SKM-1 treated with dmso at 0.1 percent for 144 hours (cell line): ENCODE data around the gene TMEM223.
"Not testable (repeated sequence)": the region's sequence is repeated elsewhere in the genome, so short reads cannot be mapped to it uniquely, and the experiment has no call there.

Experiments used
- DNase-seq: peaks from one replicate; lab custom pipeline; 2025; ENCODE audit not compliant: unreplicated experiment; lab: John Stamatoyannopoulos, UW

The TMEM223 gene

DNA sequence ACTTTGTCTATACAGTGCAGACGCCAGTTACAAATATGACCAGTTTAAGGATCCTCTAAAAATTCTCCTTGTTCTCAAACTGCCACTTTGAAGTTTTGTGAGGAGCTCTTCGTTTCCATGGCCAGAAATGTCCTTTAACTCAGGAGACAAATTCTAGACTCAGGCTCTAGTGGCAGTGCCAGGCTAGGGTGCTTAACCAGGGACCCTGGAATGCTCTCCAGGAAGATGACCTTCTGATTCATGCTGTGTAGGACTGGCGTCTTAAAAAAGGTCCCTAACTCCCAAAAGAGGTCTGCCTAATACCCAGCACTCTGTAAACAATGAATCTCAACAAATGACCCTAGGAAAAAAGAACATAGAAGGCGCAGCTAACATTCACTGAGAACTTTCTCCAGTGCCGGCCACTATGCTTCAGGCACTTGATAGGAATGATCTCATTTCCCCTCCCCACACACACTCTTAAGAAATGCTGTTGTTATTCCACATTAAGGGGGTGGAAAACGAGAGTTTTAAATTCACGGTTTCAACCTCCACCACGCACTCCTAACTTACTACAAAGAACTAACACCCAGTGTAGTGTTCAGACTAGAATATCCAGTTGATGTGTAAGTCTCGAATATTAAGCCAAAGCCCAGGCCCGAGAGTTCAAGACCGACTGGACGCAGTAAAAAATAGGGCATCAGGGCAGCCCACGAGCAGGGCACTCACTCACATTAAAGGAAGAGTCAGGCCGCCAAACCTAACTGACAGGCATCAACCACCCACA, 12.7 kb upstream of the TMEM223 start:
- no peak for DNase-seq

GRCh38 chr11:62801071-62801470, 9.3 kb upstream of the TMEM223 start:
- no peak for DNase-seq

GRCh38 chr11:62799486-62799885, 7.7 kb upstream of the TMEM223 start:
- no peak for DNase-seq

GRCh38 chr11:62796281-62796680, 4.5 kb upstream of the TMEM223 start:
- DNase-seq, result no peak

- no peak for DNase-seq
These were observed 2.5 kb upstream of the TMEM223 start for GRCh38 chr11:62794201-62794775.

- no peak for DNase-seq
These were observed 383 bp upstream of the TMEM223 start for GRCh38 chr11:62792202-62792575.

DNA sequence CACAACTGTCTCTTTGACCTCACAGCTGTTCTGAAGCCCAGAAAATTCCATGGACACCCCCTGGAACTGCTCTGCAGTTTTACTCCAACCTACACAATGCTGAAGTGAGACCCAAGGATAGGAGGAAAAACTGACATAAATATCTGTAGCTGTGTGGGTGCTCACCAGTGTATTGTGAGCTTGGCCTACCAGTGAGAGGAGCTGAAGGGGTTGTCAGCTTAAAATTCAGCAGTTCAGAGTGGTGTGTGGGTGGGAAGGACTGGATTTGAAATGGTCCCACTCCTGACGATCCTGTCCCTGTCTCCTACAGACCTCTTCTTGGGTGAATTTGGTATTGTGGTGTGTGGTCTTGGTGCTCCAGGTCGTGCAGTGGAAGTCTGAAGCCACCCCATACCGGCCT, 2.2 kb downstream of the TMEM223 start:
- DNase-seq, result no peak

DNA sequence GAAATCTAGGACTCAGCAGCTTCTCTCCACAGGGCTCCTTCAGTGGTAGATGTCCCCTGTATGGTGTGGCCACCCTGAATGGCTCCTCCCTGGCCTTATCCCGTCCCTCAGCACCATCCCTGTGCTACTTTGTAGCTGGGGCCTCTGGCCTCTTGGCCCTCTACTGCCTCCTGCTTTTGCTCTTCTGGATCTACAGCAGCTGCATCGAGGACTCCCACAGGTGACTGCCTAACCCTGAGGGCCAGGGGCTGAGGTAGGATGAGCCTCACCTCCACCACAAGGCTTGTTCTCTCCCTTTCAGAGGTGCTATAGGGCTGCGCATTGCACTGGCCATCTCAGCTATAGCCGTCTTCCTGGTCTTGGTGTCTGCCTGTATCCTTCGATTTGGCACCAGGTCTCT, 2.8 kb downstream of the TMEM223 start:
- no peak for DNase-seq

GRCh38 chr11:62787005-62787759, 4.6 kb downstream of the TMEM223 start, which contains the start of gene TMEM179B:
Gene TMEM179B (plus strand): TSS chr11:62787402. CDS start chr11:62787432, 30 bp downstream.
- peak; percentile 94 for DNase-seq

DNA sequence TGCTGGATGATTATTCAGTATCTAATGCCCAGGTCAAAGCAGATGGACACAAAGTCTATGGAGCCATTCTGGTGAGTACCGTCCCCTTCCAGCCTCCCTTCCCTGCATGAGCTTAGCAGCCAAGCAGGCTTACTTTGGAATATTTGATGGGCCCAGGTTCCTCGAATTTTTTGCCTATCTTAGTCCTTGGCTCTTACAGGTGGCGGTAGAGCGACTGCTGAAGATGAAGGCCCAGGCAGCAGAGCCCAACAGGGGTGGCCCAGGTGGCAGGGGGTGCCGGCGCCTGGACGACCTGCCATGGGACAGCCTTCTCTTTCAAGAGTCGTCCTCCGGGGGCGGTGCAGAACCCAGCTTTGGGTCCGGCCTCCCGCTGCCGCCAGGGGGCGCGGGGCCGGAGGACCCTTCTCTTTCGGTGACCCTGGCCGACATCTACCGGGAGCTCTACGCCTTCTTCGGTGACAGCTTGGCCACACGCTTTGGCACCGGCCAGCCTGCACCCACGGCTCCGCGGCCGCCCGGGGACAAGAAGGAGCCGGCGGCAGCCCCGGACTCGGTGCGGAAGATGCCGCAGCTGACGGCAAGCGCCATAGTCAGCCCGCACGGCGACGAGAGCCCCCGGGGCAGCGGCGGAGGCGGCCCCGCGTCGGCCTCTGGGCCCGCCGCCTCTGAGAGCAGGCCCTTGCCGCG, 5.3 kb downstream of the TMEM223 start:
- DNase-seq, result peak; percentile 87

- no peak for DNase-seq
These were observed 9.1 kb downstream of the TMEM223 start for GRCh38 chr11:62782753-62783152.

DNA sequence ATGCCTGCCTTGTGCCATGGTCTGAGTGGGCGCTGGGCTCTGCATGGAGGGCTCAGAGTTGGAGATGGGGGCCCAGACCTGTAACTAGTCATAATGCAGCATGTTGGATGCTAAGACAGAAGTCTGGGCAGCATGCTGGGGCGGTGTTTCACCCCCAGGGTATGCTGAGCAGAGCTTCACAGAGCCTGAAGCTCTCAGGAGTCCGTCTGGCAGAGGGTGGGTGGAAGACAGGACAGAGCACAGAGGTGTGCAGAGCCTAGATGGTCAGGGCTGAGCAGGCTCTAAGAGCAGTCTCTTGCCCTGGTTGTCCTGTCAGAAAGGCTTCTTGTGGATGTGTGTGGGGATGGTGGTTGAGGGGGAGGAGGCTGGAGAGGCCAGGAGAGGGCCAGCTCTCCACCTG, 13.4 kb downstream of the TMEM223 start:
- DNase-seq, result no peak

GRCh38 chr11:62777389-62777788, 14.4 kb downstream of the TMEM223 start:
- no peak for DNase-seq

GRCh38 chr11:62775646-62776045, 16.2 kb downstream of the TMEM223 start:
- no peak for DNase-seq

GRCh38 chr11:62774407-62774806, 17.4 kb downstream of the TMEM223 start:
- no peak for DNase-seq

DNA sequence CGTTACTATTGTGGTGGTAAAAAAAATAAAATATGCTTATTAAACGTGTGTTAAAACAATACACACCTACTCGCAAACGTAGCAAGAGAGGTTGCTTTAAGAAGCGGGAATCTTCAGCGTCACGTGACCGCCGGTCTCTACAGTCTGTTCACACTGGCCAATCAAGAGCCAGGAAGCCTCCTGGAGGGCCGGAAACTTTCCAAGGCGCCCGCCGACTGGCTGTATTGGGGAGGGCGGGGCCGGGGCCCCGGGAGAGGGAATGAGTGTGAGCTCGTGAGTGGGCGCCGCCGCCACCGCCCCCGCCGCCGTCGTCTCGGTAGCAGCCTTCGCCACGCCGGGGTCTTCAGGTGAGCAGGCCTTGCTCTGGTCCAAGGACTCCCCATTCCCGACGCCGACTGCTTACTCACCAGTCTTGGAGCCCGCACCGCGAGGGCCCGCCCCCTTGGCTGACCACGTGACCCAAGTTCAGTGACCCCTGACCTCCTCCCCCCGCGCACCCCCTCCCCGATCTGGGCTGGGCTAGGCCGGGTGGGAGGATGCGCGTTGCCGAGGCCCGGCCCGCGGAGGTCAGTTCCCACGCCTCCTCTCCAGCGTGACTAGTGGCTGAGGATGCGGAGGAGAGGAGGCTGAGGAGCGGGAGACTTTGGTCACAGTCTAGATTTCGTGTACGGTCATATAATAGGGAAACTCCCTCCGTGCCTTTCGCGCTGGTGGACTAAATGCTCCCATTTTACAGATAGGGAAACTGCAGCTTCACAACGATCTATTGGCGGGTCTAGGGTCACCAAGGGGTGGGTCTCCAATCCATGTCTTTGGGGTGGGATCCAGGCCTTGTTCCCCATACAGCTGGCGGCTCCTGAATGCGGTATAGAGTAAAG, 20.4 kb downstream of the TMEM223 start, which contains the start of gene TAF6L:
TSS of gene TAF6L (plus strand) at position 253 of the 878 bp plus-strand sequence. CDS start 4,388 bp downstream, outside the sequence.
- DNase-seq, result peak; percentile 83

DNA sequence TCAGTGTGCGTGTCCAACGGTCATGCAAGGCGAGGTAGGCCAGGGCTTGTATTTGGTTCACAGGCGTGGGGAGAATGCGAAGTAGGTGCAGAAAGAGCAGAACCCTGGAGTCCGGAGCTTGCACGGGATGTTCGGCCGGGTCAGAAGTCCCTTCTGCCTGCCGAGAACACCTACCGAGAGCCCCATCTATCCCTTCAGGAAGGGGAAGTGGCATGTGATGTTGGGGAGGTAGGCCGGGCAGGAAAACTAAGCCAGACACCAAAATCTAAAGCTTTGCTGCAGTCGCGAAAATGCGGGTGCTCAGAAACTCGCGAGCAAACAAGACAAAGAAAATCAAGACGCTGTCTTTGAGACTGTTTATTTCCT, 21.0 kb downstream of the TMEM223 start:
- DNase-seq, result no peak

- not testable (repeated sequence) for DNase-seq
These were observed 31.0 kb downstream of the TMEM223 start for GRCh38 chr11:62760867-62761227.

DNA sequence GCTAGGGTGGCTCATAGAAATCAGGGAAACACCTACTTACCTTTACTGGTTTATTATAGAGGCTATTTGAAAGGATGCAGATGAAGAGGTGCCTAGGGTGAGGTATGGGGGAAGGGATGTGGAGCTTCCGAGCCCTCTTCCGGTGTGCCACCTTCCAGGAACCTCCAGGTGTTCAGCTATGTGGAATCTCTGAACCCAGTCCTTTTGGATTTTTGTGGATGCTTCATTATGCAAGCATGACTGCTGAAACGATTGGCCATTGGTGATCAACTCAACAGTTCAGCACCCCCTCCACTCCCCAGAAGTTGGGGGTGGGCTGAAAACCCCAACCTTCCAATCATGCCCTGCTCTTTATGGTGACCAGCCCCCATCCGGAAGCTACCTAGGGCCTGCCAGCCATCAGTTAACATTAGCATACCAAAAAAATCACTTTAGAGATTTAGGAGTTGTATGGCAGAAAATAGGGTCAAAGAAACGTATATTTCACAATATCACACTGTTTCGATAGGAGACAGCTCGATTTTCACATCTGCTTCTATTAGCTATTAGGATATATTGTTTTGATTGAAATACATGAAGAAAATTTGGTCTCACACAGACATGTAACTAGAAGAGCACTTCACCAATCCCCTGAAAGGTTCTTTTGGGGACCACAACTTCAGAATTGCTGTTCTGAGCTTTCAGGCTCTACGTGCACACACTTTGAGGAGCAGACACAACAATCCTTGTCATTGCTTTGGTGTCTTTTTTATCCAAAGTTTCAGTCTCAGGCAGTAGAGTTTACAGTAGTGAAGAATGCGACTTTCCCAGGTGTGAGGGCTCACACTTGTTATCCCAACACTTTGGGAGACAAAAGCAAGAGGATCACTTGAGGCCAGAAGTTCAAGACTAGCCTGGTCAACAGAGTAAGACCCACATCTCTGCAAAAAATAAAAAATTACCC, 33.7 kb downstream of the TMEM223 start:
- DNase-seq, result no peak
